Activated CD8-positive, alpha-beta memory T cell treated with anti-CD3 and anti-CD28 coated beads, Interleukin-2, amount 50 U/mL, for 1 hour (primary cell): ENCODE results near the gene SETD2.
"Not testable (repeated sequence)": the region's sequence is repeated elsewhere in the genome, so short reads cannot be mapped to it uniquely, and the experiment has no call there.

ENCODE experiments used
- DNase-seq: peaks from one replicate; pipeline ENCODE4 v3.0.0-alpha.2; 2020; ENCODE audit errors: extremely low read depth

Gene SETD2, protein sequence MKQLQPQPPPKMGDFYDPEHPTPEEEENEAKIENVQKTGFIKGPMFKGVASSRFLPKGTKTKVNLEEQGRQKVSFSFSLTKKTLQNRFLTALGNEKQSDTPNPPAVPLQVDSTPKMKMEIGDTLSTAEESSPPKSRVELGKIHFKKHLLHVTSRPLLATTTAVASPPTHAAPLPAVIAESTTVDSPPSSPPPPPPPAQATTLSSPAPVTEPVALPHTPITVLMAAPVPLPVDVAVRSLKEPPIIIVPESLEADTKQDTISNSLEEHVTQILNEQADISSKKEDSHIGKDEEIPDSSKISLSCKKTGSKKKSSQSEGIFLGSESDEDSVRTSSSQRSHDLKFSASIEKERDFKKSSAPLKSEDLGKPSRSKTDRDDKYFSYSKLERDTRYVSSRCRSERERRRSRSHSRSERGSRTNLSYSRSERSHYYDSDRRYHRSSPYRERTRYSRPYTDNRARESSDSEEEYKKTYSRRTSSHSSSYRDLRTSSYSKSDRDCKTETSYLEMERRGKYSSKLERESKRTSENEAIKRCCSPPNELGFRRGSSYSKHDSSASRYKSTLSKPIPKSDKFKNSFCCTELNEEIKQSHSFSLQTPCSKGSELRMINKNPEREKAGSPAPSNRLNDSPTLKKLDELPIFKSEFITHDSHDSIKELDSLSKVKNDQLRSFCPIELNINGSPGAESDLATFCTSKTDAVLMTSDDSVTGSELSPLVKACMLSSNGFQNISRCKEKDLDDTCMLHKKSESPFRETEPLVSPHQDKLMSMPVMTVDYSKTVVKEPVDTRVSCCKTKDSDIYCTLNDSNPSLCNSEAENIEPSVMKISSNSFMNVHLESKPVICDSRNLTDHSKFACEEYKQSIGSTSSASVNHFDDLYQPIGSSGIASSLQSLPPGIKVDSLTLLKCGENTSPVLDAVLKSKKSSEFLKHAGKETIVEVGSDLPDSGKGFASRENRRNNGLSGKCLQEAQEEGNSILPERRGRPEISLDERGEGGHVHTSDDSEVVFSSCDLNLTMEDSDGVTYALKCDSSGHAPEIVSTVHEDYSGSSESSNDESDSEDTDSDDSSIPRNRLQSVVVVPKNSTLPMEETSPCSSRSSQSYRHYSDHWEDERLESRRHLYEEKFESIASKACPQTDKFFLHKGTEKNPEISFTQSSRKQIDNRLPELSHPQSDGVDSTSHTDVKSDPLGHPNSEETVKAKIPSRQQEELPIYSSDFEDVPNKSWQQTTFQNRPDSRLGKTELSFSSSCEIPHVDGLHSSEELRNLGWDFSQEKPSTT (N-terminal part only)

DNA sequence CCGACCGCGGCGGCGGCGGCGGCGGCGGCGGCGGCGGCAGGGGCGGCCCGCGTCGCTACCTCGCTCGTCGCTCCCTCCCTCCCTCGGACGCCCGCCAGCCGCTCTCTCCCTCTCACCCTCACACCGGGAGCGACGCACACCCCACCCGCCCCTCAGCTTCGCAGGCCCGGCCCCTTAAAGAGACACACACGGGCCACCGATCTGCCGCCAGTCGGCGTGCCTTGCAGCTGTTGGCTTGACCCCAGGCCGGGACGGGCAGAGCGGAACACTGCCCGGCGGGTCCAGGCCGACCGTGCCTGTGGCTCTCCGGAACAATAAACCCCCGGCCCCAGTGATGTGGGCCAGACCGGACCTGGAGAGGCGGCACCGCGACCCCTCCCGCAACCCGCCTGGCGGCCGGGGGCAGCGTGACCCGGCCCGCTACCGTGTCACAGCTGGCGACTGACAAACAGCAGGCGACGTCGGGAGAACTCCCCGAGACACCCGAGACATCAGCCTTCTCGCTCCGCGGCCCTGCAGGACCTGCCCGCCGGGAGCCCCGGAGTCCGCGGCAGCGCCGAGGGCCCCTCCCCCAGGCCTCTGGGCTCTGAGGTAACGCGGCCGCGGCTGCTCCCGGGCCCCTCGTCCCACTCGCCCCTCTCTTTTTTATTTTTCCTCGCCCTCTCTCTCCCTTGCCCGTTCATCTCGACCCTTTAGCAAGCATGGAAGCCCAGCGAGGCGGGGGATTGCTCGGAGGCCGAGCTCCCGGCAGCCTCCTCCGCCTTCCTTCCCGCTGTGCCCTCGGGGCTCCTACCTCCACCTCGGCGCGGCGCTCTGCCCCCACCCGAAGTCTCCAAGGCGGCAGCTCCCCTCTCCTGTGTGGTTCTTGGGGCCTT lies at the start of gene SETD2:
TSS of gene SETD2 (minus strand) at position 107 of the 875 bp plus-strand sequence. CDS start 189 bp downstream, outside the sequence.
- peak; percentile 71 for DNase-seq

DNA sequence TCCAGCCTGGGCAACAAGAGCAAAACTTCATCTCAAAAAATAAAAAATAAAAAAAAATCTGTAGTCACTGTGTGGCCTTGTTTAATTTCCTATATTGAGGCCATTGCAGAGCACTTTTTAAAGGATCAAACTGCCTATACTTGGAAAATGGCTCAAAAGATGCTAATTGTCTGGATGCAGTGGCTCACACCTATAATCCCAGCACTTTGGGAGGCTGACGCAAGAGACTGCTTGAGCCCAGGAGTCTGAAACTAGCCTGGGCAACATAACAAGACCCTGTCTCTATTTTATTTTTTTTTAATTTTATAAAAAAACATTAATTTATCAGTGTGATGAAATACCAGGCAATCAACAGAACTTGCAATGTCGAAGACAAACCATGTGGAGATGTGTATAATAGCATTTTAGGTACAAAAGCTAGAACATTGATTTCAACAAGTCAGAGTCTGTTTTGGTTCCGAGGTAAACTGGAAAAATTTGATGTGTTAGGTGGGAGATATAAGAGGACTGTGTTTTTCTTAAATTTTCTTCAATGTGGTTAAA lies 47.0 kb upstream of the SETD2 start:
- no peak for DNase-seq

DNA sequence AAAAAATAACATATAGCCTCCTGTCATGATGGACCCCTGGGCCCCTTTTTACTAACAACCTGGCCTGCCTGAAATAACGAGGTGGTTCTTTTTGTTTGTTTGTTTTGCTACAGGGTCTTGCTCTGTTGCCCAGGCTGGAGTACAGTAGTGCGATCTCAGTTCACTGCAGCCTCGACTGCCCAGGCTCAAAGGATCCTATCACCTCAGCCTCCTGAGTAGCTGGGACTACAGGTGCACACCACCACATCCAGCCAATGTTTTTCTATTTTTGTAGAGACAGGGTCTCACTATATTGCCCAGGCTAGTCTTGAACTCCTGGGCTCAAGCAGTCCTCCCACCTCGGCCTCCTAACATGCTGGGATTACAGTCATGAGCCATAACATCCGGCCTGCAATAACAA lies 42.1 kb upstream of the SETD2 start:
- DNase-seq, result not testable (repeated sequence)

GRCh38 chr3:47204875-47205274 lies 41.0 kb upstream of the SETD2 start:
- no peak for DNase-seq

- DNase-seq, result no peak
These were observed 38.6 kb upstream of the SETD2 start for GRCh38 chr3:47202542-47202941.

- DNase-seq, result no peak
These were observed 33.4 kb upstream of the SETD2 start for GRCh38 chr3:47197287-47197686.

DNA sequence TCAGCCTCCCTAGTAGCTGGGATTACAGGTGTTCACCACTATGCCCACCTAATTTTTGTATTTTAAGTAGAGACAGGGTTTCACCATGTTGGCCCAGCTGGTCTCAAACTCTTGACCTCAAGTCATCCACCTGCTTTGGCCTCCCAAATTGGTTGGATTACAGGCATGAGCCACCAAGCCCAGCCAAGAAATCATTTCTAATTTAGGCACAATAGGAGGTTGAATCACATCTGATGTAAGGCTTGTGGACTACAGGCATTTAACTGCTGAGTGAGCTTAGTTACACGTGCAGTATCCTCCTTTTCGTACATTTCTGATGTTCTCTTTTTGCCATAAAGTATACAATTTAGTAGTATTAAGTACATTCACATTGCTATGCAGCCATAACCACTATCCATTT lies 31.1 kb upstream of the SETD2 start:
- DNase-seq, result no peak

DNA sequence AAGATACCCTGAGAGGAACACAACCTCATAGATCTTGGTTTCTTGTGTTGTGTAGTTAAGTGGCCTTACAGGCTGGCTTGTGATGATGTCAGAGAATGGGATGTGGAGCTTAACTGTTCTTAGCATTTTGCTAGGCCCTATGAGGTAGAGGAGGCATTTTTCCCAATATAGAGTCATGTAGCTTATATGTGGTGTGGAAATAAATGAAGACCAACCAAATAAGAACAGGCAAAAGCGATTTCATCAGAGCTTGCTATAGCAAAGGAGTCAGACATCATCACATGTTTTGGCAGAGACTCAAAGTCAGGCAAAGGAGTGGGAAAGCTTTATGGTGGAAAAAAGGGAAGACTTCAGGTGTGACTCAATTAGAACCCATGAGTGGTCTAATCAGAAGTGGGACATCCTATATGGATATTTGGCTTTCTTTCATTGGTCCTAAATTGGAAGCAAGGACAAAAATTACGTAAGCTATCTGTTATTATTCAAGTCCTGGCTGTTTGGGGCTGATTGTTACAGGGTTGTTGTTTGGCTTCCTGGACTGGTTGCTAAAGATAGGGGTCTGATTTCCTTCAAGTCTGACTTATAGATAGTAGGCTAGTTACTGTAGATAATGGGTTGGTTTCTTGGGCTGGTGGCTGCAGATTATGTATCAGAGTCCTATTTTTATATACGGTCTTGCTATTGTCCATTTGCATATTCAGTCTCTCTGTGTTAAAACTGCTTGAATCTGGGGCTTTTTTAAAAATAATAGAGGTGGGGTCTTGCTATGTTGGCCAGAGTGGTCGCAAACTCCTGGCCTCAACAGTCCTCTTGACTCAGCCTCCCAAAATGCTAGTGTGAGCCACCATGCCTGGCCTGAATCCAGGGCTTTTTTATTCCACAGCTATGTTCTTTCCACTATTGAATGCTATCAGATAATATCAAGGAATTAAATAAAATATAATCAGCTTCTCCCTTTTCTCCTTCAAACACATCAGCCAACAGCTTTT lies 30.3 kb upstream of the SETD2 start:
- DNase-seq, result no peak

DNA sequence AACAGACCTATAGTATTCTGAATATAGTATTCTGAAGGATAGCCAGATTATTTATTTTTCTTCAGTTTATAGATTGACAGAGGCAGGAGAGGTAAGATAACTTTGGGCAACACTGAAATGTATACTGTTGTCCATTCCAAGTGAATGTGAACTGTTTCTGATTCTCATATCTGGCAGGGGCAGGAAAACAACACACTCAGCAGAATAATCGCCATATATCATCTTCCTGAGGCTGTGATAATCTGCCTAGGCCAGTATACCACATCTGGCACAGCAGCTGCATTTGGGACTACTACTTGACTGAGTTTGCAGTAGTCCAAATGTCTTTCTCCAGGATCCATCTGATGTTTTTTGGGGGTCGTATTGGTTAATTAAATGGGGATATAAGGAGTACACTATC lies 22.4 kb upstream of the SETD2 start:
- no peak for DNase-seq

- not testable (repeated sequence) for DNase-seq
These were observed 17.8 kb upstream of the SETD2 start for GRCh38 chr3:47181685-47182084.

DNA sequence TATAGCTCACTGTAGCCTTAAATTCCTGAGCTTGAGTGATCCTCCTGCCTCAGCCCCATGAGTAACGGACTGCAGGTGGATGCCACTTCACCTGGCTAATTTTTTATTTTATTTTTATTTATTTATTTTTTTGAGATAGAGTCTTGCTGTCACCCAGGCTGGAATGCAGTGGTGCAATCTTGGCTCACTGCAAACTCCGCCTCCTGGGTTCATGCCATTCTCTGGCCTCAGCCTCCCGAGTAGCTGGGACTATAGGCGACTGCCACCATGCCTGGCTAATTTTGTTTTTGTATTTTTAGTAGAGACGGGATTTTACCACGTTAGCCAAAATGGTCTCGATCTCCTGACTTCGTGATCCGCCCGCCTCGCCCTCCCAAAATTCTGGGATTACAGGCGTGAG lies 16.1 kb upstream of the SETD2 start:
- DNase-seq, result not testable (repeated sequence)

GRCh38 chr3:47176582-47176981 lies 12.7 kb upstream of the SETD2 start:
- no peak for DNase-seq

DNA sequence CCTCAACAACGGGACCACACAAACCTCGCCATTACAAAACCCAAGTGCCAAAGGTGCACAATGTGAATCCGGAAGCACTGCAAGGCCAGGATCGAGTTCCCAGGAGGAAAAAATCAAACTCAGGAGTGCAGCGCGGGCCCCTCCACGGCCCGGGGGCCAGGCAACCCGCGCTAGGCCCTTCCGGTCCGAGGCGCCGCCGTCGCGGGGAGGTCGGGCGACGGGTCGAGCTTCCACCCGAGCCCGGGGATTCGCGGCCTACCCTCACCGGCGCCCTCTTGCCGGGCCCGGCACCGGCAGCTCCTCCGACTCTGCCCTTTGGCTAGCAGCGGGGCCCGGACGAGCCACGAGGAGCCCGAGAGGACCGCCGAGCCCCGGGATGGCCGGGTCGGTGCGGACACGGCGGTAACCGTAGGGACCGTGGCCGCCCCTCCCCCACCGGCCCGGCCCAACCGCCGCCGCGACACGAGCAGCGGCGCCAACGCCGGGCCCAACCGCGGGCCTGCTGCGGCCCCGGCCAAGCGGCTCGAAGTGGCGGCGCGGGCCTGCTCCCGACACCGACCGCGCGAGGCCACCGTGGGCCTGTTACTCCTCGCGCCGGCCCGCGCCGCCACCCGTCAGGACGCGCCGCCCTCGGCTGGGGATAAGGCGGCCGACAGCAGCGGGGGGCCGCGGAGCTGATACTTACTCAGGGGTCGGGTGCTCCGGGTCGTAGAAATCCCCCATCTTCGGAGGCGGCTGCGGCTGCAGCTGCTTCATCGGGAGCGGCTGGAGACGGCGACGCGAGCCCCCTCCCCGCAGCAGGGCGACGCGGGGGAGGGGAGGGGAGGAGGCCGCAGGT lies 525 bp downstream of the SETD2 start:
- DNase-seq, result no peak

GRCh38 chr3:47162697-47163168 lies 1.2 kb downstream of the SETD2 start:
- DNase-seq, result no peak

DNA sequence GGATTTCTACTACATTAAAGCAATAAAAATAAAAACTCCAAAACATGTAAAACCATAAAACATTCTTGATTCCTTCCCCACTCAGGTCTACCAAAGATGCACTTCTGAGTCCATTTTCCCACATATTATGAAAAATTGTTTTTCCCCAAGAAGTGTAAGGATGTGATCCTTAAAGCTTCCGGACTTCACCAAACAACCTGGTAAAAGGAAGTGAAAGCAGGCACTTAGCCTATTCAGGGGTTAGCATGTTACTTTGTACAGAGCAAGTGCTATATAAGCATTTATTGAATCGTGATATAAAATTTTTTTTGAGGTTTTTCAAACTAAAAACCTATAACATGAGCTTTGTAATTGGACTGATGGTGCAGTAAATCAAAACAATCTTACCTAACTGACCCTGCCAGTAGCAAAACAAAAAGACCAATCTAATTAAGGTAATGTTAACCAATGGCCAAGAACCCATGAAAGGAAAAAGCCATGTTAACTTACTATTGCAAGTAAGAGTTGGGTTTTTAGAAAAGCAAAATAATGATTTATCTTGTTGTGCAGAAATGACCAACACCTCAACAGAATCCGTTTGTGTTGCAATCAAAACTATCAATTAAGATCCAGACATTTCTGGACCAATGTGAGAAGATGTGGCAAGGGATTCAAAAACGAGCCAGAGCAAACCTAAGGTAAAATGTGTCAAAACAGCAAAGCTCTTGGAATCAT lies 1.8 kb downstream of the SETD2 start:
- DNase-seq, result no peak

DNA sequence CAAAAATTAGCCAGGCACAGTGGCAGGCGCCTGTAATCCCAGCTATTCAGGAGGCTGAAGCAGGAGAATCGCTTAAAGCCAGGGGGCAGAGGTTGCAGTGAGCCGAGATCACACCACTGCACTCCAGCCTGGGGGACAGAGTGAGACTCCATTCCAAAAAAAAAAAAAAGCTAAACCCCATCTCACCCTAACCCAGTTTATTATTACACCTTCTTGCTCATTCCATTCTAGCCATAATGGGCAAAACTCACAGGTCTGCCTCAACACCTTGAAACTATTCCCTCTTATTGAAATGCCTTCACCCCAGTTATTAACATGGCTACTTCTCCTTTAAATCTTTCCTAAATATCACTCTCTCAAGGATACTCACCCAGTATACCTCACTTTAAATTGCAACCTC lies 4.1 kb downstream of the SETD2 start:
- DNase-seq, result no peak

DNA sequence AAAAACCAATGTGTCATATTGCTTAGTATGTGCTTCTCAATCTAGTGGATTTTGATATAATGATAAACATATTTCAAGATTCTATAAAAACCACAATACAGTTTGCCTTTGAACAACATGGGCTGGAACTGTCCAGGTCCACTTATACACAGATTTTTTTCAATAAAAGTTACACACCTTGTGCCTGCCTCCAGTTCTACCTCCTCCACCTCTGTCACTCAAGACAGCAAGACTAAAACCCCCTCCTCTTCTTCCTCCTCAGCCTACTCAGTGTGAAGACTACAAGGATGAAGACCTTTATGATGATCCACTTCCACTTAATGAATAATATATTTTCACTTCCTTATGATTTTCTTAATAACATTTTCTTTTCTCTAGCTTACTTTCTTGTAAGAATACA lies 5.7 kb downstream of the SETD2 start:
- no peak for DNase-seq

DNA sequence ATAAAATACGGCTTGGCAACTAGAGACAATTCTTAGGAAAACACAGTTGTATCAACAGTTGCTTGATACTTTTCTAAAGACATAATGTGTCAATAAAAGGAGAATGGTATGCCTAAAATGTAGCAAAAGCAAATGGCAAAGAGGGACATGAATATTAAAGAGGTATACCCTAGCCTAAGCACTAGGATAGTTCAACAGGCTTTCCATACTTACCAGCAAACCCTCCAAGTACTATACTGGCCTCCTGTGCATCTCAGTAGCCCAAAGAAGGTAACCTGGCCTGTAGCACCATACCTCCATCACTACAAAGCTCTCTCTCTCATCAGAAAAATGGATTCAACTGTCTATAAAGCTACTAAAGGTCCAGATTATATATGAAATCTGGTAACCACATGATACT lies 7.5 kb downstream of the SETD2 start:
- DNase-seq, result no peak
